Hematopoietic multipotent progenitor cell treated with erythropoietin and hydrocortisone succinate and interleukin-3 and kit ligand, for 4 days (in vitro differentiated cells): ENCODE measurements around the gene PPFIBP1.

Source experiments
- DNase-seq: peaks from one replicate; pipeline ENCODE4 v3.0.0-alpha.2; 2015

Gene PPFIBP1

DNA sequence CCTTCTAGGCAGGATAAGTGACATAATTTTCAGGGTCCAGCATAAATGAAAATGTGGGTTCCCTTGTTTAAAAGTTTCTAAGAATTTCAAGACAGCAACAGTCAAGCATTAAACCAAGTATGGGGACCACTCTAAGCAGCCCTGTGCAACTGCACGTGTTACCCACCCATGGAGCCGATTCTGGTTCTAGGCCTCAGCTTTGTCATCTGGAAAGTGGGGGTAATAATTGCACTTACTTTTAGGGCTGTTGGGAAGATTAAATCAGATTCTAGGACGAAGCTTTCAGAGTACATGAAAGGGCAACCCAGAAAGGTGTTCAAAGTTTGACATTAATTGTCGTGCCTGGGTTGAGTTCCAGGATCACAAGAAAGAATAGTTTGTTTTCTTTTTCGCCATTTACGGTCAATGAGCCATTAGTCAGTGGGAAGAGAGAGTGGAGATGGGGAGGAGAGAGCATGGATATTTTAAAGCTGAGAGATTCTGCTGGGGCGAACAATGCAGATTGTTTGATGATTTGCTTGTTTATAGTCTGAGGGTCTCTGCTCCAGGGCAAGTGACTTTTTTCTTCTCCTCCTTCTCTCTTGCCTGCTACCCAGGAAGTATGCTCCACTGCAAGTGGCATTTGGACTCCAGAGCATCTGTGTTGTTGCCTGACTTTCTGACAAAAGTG, 10.7 kb upstream of the PPFIBP1 start:
- no peak for DNase-seq

DNA sequence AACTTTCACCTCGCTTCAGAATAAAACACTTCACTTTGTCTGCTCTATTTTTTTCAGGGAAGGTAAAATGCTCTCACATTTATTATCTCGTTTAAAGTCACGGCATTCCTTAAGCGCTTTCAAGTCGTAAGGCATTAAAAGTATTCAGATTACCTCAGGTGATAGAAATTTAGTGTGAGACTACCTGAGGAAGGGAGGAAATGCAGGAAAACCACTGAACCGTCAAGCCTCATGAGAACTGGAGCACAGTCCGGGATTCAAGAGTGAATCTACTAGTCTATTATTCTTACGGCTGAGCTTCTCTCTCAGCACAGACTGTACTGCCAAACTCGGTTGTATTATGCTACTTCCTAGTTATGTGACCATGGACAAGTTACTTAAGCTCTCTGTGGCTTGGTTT, 8.3 kb upstream of the PPFIBP1 start:
- DNase-seq = no peak

- no peak for DNase-seq
Measured at GRCh38 chr12:27516625-27517024, 7.4 kb upstream of the PPFIBP1 start.

- DNase-seq = no peak
Measured at GRCh38 chr12:27517546-27517945, 6.5 kb upstream of the PPFIBP1 start.

DNA sequence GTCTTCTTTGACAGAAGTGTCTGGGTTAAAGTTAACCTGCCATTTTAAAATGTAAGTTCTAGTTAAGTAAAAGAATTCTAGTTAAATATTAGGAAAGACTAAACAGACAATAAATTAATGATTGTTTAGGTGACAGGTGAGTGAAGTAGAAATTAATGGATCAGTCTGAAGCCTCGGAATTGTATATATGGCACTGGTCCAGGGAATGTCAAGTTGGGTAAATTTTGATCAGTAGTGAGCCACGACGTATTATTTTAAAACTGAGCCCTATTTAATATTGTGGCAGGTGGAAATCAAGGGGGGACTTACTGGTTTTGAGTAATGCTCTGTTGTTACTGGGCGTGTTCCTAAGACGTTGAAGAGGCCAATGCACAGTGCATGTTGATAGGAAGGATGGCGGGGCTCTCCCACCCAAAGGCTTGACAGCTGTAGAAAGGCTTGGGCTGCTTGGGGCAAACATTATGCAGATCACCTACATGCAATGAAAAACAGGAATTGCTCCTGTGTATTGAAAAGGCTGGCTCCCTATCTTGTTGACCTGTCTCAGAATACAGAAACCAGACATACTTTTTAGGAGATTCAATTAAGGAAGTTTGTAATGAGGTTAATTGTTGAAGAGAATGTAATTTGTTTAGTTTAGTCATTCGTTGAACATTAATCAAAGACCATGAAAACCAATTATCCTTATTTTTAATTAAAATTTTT, 5.9 kb upstream of the PPFIBP1 start:
- no peak for DNase-seq

GRCh38 chr12:27521066-27521465, 2.9 kb upstream of the PPFIBP1 start:
- DNase-seq = peak; percentile 36

DNA sequence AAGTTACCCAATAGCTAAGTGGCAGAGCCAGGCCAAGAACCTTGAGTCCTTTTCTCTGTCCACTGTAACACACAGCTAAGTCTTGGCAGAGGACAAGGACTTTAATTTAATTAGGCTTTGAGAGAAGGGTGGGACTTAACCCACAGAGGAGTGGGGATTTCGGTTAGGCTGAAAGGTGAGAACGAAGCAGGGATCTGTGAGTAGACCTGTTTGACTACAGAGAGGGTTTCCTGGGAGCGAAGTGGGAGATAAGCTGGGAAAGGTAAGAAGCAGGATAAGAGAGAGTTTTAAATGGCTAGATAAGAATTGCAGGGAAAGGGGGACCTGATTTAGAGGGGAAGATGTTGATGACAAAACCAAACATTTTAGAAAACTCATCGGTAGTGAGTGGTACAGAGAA, 2.0 kb upstream of the PPFIBP1 start:
- DNase-seq = no peak

DNA sequence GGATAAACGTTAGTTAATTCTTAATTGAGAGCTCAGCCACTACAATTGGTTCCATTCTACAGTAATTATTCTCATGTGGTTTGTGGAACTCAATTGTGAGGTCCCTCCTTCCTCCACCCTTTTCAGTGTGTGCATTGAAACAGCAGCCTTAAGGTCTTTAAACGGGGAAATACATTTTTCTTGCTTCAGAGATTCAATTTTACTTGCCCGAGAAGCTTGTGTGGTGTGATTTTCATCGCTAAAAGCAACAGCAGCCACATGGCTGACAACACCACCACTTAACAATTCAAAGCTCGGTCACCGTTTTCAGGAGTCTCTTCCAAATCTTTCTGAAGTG, 733 bp upstream of the PPFIBP1 start:
- DNase-seq = peak; percentile 47

DNA sequence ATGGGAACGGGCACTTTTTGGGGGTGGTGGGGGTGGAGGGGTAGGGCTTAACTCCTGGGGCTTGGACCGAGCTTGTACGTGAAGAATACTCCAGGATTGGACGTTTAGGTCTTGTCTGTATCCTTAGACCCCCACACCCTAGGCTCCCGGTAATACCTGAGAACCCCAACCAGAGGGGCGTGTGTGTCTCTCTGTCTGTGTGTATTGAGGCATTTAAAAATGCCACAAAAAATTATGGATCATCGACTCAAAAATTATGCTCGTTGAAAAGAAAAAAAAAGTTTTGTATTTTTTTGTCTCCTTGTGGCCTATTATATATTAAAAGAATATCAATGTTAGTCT, 459 bp downstream of the PPFIBP1 start:
- no peak for DNase-seq

- peak; percentile 50 for DNase-seq
Measured at GRCh38 chr12:27524839-27525753, 1.1 kb downstream of the PPFIBP1 start.

DNA sequence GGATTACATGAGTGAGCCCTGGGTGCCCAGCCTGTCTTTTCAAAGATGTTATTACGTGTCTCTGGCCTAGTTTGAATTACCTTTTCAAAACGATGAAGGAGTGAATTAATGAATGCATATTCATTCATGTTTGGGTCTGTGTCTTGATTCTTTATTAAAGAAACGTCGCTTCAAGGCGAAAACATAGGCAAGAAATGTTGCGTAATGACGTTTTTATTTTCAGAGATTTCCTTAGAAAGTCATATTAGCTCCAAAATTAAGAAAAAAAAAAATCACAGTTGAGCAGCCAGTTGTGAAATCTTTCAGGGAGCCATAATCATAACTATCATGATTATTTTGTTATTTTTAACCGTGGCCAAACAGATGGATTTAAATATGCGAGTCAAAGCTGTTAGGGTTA, 3.5 kb downstream of the PPFIBP1 start:
- no peak for DNase-seq

DNA sequence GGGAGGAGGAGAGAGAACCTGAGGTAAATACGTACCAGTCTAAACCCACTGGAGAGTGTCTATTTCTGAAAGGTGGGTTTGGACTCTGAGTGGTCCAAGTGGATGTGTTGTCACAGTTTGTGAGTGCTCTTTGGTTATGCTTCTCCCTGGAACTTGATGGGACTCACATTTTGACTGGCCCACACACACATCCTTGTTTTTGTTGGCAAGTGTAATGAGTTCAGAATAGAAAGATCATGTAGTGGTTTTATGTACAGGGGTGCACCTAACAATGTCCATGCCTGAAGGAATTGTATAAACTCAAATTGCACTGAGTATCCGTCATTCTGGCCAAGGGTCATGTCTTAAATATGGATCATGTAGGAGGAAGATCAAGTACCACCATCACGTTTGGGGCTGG, 4.8 kb downstream of the PPFIBP1 start:
- DNase-seq = no peak

GRCh38 chr12:27530157-27530922, 6.3 kb downstream of the PPFIBP1 start:
- peak; percentile 30 for DNase-seq

DNA sequence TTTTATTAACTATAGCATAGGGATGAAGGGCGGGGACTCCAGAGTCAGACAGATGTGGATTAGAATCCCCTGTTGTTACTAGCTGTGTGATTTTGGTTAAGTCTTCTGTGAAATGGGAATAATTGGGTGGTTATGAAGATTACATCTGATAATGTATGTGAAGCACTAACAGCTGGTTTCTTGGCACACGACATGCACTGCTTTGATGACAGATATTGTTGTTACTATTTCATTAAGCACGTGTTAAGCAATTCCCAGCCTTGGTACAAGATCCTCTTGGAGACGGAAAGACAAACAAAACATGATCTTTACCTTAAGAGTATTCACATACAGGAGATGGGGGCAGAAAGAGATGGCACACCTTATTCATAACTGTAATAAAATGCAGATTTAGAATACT, 7.9 kb downstream of the PPFIBP1 start:
- DNase-seq = no peak

DNA sequence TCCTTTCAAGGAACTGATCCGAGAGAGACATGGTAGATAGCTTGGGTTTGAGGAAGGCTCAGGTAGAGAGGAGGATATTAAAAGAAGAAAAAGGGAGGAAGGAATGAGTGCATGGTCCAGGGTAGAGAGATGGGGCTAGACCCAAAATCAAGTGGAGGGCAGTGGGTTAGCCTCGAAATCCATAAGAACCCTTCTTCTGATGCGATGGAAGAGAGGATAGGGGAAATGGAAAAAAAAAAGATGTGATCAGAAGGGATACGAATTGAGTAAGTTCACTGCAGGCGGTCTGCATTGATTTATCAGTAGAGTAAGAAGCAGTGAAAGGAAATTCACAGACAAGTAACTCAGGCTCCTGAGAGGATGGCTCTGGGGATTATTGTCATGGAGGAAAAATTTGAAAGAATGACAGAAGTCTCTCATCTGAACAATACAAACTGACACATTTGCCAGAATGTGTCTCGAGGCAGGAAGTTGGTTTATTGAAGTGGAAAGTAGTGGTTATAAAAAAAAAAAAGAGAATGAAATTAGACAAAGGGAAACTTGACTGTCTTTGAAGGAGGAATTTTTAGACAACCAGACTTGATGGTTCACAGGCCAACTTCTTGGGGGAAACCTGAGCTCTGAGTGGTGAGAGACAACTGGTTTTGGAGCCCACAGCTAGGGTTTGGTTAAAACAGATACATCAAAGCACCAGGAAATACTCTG, 10.2 kb downstream of the PPFIBP1 start:
- DNase-seq = no peak

- DNase-seq = no peak
Measured at GRCh38 chr12:27534765-27535161, 10.8 kb downstream of the PPFIBP1 start.

- DNase-seq = no peak
Measured at GRCh38 chr12:27535318-27535717, 11.3 kb downstream of the PPFIBP1 start.

DNA sequence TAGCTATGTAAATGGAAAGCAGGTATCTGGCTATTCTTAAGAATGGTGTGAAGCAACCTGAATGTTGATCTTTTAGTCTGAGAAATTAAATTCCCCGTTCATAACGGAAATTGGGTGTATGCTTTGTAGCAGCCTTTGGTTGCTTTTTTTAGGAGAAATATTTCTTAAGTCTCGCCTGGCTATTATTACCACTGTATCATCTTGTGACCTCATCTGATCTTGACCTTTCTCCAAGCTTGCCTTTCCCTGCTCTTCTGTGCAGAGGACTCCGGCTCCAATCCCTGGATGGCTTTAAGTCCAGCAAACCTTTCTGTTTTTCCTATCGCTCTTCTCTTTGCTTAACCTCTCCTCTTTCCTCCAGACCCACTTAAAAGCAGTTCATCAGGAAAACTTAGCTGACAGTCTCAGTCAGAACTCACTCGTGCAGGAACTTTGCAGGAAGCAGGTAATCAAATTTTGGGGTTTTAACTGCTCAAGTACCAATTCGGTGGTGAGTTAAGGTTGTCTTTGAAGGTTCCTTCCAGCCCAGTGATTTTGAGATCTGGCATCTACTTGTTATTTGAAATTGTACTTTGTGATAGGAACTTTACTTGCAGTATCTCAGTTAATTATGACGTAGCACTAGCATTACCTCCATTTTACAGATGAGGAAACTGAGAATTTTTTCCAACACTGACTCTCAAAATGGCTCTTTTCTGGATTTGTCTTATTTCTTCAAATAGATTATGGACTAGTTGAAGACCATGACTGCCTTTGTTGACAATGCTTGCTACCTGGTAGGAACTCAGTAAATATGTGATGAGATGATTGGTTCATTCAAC, 14.1 kb downstream of the PPFIBP1 start:
- no peak for DNase-seq

GRCh38 chr12:27539191-27539631, 15.2 kb downstream of the PPFIBP1 start:
- DNase-seq = no peak

DNA sequence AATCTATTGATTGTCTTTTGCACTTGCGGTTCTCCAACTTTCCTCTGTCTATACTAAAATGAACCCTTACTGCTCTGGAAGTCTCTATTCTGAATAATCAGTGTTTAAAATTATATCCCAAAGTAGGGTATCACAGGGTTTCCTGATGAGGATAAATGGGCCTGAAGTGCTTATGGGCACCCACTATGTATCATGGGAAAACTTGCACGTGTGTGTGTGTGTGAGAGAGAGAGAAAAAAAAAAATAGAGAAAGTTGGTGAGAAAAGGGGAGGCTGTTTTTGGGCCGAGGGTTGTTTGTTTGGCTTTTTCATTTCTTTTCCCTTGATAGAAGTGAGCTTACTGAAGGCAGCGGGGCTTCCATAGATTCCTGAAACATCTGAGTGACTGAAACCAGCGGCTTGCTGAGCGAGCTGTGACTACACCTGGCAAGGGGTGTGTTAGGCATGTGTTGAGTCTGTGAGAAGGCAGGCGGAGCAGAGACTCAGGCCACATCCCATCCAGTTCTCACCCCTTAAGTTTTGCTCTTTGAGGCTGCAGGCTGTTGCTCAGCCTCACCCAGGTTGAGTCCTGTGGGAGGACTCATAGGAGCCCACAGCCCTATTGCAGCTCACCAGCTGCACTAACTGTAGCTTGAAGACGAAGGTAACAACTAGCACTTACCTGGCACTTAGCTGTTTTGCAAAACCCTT, 17.2 kb downstream of the PPFIBP1 start:
- no peak for DNase-seq

DNA sequence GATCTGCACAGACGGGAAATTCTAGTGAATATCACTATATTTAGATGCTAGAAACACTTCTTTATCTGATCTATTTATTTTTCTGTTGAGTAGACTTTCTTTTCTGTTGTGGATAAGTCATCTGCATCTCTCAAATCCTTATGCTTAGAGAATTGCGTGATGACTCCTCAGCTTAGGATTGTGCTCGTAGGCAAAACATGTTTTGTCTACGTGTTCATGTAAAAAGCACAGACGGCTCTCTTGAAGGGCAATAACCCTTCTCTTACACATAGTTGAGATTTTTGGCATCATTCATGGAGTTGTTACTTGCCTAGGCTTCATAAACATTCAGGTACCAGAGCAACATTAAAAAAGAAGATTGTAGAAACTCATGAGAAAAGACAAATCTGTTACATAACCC, 18.6 kb downstream of the PPFIBP1 start:
- no peak for DNase-seq
